ENCODE measurements around the gene DENND5A.

Gene DENND5A

DNA sequence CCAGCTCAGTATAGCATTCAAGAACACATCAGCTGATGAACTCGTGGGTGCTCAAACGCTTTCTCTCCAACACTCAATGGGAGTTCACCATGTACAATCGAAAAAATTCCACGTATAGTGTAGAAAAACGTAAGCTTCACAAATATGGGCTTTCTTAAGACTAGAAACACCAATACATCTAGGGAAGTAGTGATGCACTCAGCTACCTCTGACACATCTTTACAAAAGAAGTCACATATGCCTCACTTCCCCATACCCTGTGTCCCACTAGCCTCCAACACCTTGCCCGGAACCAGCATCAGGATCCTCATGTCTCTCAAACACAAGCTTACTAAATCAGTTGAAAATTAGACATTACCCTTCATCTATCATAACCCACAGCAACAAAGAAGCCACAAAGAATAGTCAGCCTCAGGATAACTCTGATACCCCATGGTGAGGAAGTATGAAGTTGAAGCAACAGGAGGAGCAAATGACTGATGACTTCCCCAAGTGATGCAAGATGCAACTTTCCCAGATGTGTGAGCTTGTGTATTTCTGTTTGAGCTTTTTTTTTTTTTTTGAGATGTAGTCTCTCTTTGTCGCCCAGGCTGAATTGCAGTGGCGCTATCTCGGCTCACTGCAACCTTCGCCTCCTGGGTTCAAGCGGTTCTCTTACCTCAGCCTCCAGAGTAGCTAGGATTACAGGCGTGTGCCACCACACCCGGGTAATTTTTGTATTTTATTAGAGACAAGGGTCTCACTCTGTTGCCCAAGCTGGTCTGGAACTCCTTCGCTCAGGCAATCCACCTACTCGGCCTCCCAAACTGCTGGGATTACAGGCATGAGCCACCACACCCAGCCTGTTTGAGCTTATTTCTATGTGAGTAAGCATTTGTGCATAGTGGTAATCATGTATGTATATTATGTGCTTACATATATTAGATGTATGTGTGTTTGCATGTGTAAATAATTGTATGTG, 8.5 kb upstream of the DENND5A start:
- TF ChIP-seq, protein P1, sequence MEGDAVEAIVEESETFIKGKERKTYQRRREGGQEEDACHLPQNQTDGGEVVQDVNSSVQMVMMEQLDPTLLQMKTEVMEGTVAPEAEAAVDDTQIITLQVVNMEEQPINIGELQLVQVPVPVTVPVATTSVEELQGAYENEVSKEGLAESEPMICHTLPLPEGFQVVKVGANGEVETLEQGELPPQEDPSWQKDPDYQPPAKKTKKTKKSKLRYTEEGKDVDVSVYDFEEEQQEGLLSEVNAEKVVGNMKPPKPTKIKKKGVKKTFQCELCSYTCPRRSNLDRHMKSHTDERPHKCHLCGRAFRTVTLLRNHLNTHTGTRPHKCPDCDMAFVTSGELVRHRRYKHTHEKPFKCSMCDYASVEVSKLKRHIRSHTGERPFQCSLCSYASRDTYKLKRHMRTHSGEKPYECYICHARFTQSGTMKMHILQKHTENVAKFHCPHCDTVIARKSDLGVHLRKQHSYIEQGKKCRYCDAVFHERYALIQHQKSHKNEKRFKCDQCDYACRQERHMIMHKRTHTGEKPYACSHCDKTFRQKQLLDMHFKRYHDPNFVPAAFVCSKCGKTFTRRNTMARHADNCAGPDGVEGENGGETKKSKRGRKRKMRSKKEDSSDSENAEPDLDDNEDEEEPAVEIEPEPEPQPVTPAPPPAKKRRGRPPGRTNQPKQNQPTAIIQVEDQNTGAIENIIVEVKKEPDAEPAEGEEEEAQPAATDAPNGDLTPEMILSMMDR (IDR thresholded peaks at IDR 0.05; ENCODE audit: low read depth, low read length) = no peak
- no peak overlapping the region for H3K4me3 ChIP-seq (ENCODE audit: low read depth, low read length)

DNA sequence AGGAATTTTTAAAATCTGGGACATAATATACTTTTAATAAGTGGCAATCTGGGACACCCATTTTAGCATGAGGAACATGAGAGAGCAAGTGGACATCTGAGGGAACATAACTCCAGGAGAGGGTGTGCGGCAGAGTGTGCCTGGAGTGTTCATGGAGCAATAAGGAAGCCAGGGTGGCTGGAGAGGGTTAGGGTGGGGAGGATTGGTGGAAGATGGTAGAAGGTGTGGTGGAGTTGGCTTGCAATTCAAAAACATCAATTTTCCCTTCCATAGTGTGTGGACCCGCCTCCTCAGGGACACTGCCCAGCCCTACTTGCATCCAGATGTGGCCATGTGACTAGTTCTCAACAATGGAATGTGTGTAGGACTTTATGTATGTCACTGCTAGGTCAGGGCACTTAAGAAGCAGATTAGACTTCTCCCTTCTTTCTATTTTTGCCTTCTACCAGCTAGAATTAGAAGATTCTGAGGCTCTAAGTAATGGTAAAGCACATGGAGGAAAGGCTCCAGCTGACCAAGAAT, 4.4 kb upstream of the DENND5A start:
- H3K4me3 ChIP-seq (ENCODE audit: low read depth, low read length) = no peak overlapping the region
- TF ChIP-seq, protein P1 (IDR thresholded peaks at IDR 0.05; ENCODE audit: low read depth, low read length) = no peak

DNA sequence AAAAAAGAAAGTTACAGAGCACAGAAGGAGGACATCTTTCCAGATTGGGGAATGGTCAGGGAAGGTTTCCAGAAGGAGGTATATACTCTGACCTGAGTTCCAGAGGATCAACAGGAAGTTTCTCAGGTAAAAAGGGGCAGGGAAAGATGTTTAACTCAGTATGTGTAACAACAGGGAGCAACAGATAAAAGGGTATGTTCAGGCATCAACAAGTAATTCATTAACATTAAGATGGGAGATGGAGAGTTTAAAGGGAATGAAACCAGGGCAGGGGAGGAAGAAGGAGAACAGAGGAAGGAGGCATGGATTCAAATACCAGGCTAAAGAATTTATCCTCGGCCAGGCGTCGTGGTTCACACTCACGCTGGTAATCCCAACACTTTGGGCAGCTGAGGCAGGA, 2.5 kb upstream of the DENND5A start:
- TF ChIP-seq, protein P1 (IDR thresholded peaks at IDR 0.05; ENCODE audit: low read depth, low read length) = no peak
- H3K4me3 ChIP-seq (ENCODE audit: low read depth, low read length) = no peak overlapping the region

DNA sequence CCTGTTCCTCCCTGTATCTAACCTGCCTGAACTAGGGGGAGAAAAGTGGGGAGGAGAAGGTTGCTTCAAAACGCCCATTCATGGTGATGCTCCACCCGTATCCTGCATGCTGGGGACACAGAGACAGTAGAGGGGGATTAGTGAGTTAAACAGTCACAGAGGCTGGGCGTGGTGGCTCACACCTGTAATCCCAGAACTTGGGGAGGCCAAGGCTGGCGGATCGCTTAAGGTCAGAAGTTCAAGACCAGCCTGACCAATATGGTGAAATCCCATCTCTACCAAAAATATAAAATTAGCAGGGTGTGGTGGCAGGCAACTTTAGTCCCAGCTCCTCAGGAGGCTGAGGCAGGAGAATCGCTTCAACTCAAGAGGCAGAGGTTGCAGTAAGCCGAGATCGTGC, 1.8 kb upstream of the DENND5A start:
- TF ChIP-seq, protein P1 (IDR thresholded peaks at IDR 0.05; ENCODE audit: low read depth, low read length) = no peak
- H3K4me3 ChIP-seq (ENCODE audit: low read depth, low read length) = no peak overlapping the region

DNA sequence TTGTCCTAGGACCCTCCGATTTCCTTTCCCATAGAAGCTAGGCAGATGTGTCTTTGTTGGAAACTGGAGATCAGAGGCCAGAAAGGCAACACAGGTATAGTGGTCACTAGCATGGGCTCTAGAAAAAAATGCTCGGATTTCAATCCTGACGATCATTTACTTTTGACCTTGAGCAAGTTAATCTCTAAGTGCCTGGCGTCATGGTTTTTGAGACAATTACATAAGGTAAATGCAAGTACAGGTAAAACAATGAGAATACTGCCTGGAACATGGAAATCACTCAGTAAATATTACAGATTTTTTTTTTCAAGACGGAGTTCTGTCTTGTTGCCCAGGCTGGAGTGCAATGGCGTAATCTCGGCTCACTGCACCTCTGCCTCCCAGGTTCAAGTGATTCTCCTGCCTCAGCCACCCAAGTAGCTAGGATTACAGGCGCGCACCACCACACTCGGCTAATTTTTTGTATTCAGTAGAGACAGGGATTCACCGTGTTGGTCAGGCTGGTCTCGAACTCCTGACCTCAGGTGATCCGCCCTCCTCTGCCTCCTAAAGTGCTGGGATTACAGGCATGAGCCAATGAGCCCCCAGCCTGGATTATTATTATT, 1.1 kb upstream of the DENND5A start:
- H3K4me3 ChIP-seq (ENCODE audit: low read depth, low read length) = no peak overlapping the region
- TF ChIP-seq, protein P1 (IDR thresholded peaks at IDR 0.05; ENCODE audit: low read depth, low read length) = no peak

DNA sequence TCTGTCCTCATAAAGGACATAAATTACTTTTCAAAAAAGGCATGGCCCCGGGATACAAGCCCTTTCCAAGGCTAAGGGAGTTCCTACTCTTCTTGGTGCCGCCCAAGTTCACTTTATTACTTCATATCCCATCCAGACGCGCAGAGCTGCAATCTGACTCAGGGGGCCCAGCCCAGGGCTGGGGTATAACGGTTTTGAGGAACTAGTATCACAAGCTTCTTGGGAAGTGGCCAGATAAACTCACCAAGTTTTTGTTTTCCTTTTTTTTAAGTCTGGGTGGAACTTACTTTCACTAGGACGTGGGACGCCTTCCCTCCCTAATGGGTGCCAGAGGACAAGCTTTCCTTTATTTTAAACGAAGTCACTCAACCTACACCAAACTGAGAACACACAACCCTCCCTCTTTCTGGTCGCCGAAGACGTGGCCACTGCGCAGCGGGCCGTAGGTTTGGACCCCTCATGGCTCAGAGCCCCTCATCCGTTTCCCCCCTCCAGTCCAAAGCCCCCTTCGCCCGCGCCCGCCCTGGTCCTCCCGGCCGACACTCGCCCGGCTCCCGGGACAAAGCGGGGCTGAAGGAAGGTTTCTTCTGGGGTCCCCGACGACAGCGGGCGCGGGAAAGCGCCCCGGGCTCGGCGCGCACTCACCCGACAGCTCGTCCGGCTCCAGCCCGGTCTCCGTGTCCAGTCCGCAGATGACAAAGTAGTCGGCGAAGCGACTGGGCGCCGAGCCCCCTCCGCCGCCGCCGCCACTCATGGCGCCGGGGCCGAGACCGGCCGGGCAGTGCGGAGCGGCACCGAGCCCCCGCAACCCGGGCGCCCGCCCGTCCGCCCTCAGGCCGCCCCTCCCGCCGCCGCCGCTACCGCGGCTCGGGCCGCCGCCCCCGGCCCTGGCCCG, 587 bp downstream of the DENND5A start:
- peak overlapping the region; percentile 86 for H3K4me3 ChIP-seq (ENCODE audit: low read depth, low read length)
- TF ChIP-seq, protein P1 (IDR thresholded peaks at IDR 0.05; ENCODE audit: low read depth, low read length) = no peak
